HepG2 (cell line): Measurements from ENCODE around the gene KCNH6. TPM values are rescaled to one million over a fixed set of nuclear protein-coding genes. Genes with fewer than 3 reads are reported as not detected.

Source experiments
- CREM ChIP-seq, 2 experiments: sonication (generic) in 1 of 2; formaldehyde crosslinking in 1 of 2; IDR thresholded peaks; 2 replicates each; pipeline versions ENCODE4 v1.4.0 to v1.6.1; 2016 to 2020; ENCODE audit warnings: antibody characterized with exemption in 1 of 2, mild to moderate bottlenecking in 1 of 2, missing genetic modification reagents in 1 of 2
- EEA1 ChIP-seq: sonication (generic); formaldehyde crosslinking; IDR thresholded peaks from 2 replicates; pipeline ENCODE4 v1.5.1; 2020; ENCODE audit warnings: mild to moderate bottlenecking, missing genetic modification reagents, borderline replicate concordance
- IKZF4 ChIP-seq: sonication (generic); formaldehyde crosslinking; IDR thresholded peaks from 2 replicates; pipeline ENCODE4 v1.5.1; 2020; ENCODE audit warnings: borderline replicate concordance, mild to moderate bottlenecking, low read depth, missing genetic modification reagents; ENCODE audit errors: not compliant biosample characterization
- KDM4B ChIP-seq: sonication (generic); formaldehyde crosslinking; IDR thresholded peaks from 2 replicates; pipeline ENCODE4 v1.4.0; 2020; ENCODE audit warnings: missing genetic modification reagents
- MEIS1 ChIP-seq: sonication (generic); formaldehyde crosslinking; IDR thresholded peaks from 2 replicates; pipeline ENCODE4 v1.9.0; 2021; ENCODE audit warnings: mild to moderate bottlenecking, missing genetic modification reagents, moderate library complexity, borderline replicate concordance
- MLXIP ChIP-seq: sonication (generic); formaldehyde crosslinking; IDR thresholded peaks from 2 replicates; pipeline ENCODE4 v1.9.0; 2021; ENCODE audit warnings: missing genetic modification reagents, borderline replicate concordance
- NONO ChIP-seq, 2 experiments: fragments of 450-650 bp in 1 of 2; sonication (generic) in 1 of 2; formaldehyde crosslinking in 1 of 2; IDR thresholded peaks in 1 of 2; conservative IDR thresholded peaks in 1 of 2; 2 replicates each; pipeline versions ENCODE4 v1.6.1 to v1.8.0; 2017 to 2022; ENCODE audit warnings: mild to moderate bottlenecking in 1 of 2, missing genetic modification reagents in 1 of 2, moderate library complexity in 1 of 2
- PAWR ChIP-seq: sonication (generic); formaldehyde crosslinking; IDR thresholded peaks from 2 replicates; pipeline ENCODE4 v1.4.0; 2020; ENCODE audit warnings: missing genetic modification reagents, mild to moderate bottlenecking, borderline replicate concordance
- PTBP1 ChIP-seq: fragments of 200-400 bp; formaldehyde crosslinking; IDR thresholded peaks from 2 replicates; pipeline ENCODE4 v1.6.1; 2018; ENCODE audit warnings: low read length, low read depth; ENCODE audit not compliant: poor library complexity, severe bottlenecking
- SRY ChIP-seq: sonication (generic); formaldehyde crosslinking; IDR thresholded peaks from 2 replicates; pipeline ENCODE4 v1.8.0; 2022; ENCODE audit warnings: mild to moderate bottlenecking, missing genetic modification reagents
- ZNF34 ChIP-seq: sonication (generic); formaldehyde crosslinking; IDR thresholded peaks from 2 replicates; pipeline ENCODE4 v1.4.0; 2020; ENCODE audit warnings: mild to moderate bottlenecking, missing genetic modification reagents, borderline replicate concordance
- ZNF460 ChIP-seq: sonication (generic); formaldehyde crosslinking; IDR thresholded peaks from 2 replicates; pipeline ENCODE4 v1.5.1; 2020; ENCODE audit warnings: missing genetic modification reagents, mild to moderate bottlenecking, borderline replicate concordance
- ZNF558 ChIP-seq: sonication (generic); formaldehyde crosslinking; IDR thresholded peaks from 2 replicates; pipeline ENCODE4 v1.9.0; 2022; ENCODE audit warnings: mild to moderate bottlenecking, missing genetic modification reagents, borderline replicate concordance
- ZNF629 ChIP-seq: sonication (generic); formaldehyde crosslinking; conservative IDR thresholded peaks from 2 replicates; pipeline ENCODE4 v1.5.0; 2020; ENCODE audit warnings: missing genetic modification reagents
- ZNF713 ChIP-seq: sonication (generic); formaldehyde crosslinking; IDR thresholded peaks from 2 replicates; pipeline ENCODE4 v1.4.0; 2020; ENCODE audit warnings: mild to moderate bottlenecking, missing genetic modification reagents
- ZNF772 ChIP-seq: sonication (generic); formaldehyde crosslinking; IDR thresholded peaks from 2 replicates; pipeline ENCODE4 v1.5.0; 2020; ENCODE audit warnings: mild to moderate bottlenecking, missing genetic modification reagents
- polyA plus RNA-seq, 8 experiments: library from polyadenylated mRNA; depleted of rRNA in 3 of 8; stranded (reverse) in 7 of 8; unstranded in 1 of 8; fragments of >200 nt; fragmentation: Illumina TruSeq in 4 of 8; extraction: Trizol in 4 of 8; gene quantifications; 2 replicates each; pipeline versions ENCODE4 v1.2.1 to v1.2.3, GENCODE V29; 2011 to 2016; ENCODE audit warnings: low read depth in 4 of 8, missing spikeins in 1 of 8, mixed read lengths in 1 of 8; ENCODE audit not compliant: insufficient read depth in 1 of 8
- total RNA-seq, 5 experiments: library from RNA; depleted of rRNA; stranded (reverse); fragments of >200 nt; fragmentation: Illumina TruSeq; extraction: Trizol; gene quantifications; 2 replicates each; pipeline ENCODE4 v1.2.3, GENCODE V29; 2016; ENCODE audit warnings: low read depth in 1 of 5
- TF ChIP-seq, protein P1 (sequence below): sonication (generic); formaldehyde crosslinking; IDR thresholded peaks from 2 replicates; pipeline ENCODE4 v1.4.0; 2020; ENCODE audit warnings: missing genetic modification reagents
- TF ChIP-seq, protein P2 (sequence below): IDR thresholded peaks from 2 replicates; pipeline ENCODE4 v1.6.1; 2016
- TF ChIP-seq, protein P3 (sequence below): sonication (generic); formaldehyde crosslinking; IDR thresholded peaks from 2 replicates; pipeline ENCODE4 v1.8.0; 2022; ENCODE audit warnings: missing genetic modification reagents, mild to moderate bottlenecking, borderline replicate concordance

Gene KCNH6
- total and polyA plus RNA-seq, 2 of the 13 experiments (the other 11 are each of a cell fraction or from before 2014, with no cell fraction given) = 0.05 to 0.18 TPM

DNA sequence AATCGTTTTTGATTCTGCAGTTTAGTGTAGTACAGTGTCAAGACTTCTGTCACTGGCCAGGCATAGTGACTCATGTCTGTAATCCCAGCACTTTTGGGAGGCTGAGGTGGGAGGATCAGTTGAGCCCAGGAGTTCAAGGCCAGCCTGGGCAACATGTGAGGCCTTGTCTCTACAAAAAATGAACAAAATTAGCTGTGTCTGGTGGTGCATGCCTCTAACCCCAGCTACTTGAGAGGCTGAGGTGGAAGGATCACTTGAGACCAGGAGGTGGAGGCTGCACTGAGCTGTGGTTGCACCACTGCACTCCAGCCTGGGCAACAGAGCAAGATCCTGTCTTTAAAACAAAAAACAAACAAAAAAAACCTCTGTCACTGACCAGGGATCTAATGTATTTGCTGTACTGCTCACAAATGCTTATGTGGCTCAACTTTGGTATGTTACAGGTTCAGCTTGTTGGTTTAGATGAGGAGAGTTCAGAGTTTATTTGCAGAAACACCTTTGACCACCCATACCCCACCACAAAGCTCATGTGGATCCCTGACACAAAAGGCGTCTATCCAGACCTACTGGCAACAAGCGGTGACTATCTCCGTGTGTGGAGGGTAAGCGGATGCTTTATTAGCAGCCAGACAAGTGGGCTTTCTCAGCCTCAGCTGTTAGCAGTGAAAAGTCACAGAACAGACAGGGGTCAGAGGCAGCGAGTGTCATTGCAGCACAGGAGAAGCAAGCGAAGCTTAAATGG, 55.0 kb downstream of the KCNH6 start (continued):
- TF ChIP-seq CREM (IDR thresholded peaks at IDR 0.05) (peak; percentile 80), CREM (CRISPR knock-in tag; IDR thresholded peaks at IDR 0.05) (no peak), KDM4B (CRISPR knock-in tag) (peak; percentile 43), PAWR (CRISPR knock-in tag) (0 out of 2 replicates have a peak, but pooled peaks have one; percentile 80), NONO (IDR thresholded peaks at IDR 0.05) (no peak), NONO (CRISPR knock-in tag; conservative IDR thresholded peaks at IDR 0.05) (peak; percentile 94), PTBP1 (no peak), ZNF629 (CRISPR knock-in tag) (peak; percentile 25; the same call in 1 of the 2 replicates), MLXIP (no peak), EEA1 (CRISPR knock-in tag) (no peak), ZNF772 (CRISPR knock-in tag) (no peak), ZNF713 (no peak), MEIS1 (CRISPR knock-in tag) (peak; percentile 92; the same call in 1 of the 2 replicates), ZNF34 (CRISPR knock-in tag) (peak; percentile 92), IKZF4 (CRISPR knock-in tag) (peak; percentile 39), SRY (CRISPR knock-in tag) (no peak), ZNF558 (no peak), ZNF460 (CRISPR knock-in tag) (peak; percentile 29; the same call in 1 of the 2 replicates)
- TF ChIP-seq, protein P1, sequence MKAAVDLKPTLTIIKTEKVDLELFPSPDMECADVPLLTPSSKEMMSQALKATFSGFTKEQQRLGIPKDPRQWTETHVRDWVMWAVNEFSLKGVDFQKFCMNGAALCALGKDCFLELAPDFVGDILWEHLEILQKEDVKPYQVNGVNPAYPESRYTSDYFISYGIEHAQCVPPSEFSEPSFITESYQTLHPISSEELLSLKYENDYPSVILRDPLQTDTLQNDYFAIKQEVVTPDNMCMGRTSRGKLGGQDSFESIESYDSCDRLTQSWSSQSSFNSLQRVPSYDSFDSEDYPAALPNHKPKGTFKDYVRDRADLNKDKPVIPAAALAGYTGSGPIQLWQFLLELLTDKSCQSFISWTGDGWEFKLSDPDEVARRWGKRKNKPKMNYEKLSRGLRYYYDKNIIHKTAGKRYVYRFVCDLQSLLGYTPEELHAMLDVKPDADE (CRISPR knock-in tag) = no peak
- TF ChIP-seq, protein P2, sequence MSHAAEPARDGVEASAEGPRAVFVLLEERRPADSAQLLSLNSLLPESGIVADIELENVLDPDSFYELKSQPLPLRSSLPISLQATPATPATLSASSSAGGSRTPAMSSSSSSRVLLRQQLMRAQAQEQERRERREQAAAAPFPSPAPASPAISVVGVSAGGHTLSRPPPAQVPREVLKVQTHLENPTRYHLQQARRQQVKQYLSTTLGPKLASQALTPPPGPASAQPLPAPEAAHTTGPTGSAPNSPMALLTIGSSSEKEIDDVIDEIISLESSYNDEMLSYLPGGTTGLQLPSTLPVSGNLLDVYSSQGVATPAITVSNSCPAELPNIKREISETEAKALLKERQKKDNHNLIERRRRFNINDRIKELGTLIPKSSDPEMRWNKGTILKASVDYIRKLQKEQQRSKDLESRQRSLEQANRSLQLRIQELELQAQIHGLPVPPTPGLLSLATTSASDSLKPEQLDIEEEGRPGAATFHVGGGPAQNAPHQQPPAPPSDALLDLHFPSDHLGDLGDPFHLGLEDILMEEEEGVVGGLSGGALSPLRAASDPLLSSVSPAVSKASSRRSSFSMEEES = peak; percentile 75
- TF ChIP-seq, protein P3, sequence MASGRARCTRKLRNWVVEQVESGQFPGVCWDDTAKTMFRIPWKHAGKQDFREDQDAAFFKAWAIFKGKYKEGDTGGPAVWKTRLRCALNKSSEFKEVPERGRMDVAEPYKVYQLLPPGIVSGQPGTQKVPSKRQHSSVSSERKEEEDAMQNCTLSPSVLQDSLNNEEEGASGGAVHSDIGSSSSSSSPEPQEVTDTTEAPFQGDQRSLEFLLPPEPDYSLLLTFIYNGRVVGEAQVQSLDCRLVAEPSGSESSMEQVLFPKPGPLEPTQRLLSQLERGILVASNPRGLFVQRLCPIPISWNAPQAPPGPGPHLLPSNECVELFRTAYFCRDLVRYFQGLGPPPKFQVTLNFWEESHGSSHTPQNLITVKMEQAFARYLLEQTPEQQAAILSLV (CRISPR knock-in tag) = peak; percentile 66; the same call in 1 of the 2 replicates
